ENCODE measurements around the gene PPP2CA. TPM values are rescaled to one million over a fixed set of nuclear protein-coding genes. Genes with fewer than 3 reads are reported as not detected.
"Not testable (repeated sequence)": the region's sequence is repeated elsewhere in the genome, so short reads cannot be mapped to it uniquely, and the experiment has no call there.

The PPP2CA gene
- total and polyA plus RNA-seq, 9 donors, result 28.0 to 142 (median 81.7) TPM

DNA sequence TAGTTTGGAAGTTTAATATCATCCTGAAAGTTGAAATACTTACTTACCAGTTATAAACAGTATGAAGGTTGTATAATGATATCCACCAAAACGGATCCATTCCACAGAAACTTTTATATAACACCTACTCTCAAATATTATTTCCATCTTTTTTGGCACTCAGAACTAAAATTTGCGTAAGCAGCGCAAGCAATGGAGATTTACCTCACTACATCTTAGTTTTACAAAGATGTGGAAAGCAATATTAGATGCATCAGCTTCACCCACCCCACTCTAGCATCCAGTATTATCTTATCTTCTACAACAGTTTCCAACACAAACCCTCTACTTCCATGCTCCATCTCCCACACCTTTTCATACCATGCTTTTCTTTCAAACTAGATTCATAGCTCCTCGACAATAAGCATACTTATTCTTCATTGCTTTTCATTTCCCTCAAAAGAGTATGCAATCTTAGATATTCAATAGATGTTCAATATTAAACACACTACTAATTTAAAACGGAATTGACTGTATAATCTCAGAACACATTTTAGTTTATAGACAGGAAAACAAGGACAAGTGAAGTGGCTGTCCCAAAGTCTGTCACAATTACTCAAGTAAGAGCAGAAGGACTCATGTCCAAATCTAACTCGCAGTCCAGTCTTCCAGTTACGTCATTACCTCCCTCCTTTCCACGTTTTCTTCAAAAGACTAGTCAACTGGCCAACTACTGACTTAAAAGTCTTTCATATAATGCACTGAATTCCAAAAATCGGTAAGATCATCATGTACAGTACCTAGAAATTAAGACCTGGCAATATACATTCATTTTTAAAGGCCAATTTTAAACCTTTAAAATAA is 2.2 kb downstream of the PPP2CA start:
- H3K27ac ChIP-seq, result no peak overlapping the region
- TF ChIP-seq, protein P1, sequence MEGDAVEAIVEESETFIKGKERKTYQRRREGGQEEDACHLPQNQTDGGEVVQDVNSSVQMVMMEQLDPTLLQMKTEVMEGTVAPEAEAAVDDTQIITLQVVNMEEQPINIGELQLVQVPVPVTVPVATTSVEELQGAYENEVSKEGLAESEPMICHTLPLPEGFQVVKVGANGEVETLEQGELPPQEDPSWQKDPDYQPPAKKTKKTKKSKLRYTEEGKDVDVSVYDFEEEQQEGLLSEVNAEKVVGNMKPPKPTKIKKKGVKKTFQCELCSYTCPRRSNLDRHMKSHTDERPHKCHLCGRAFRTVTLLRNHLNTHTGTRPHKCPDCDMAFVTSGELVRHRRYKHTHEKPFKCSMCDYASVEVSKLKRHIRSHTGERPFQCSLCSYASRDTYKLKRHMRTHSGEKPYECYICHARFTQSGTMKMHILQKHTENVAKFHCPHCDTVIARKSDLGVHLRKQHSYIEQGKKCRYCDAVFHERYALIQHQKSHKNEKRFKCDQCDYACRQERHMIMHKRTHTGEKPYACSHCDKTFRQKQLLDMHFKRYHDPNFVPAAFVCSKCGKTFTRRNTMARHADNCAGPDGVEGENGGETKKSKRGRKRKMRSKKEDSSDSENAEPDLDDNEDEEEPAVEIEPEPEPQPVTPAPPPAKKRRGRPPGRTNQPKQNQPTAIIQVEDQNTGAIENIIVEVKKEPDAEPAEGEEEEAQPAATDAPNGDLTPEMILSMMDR (IDR thresholded peaks at IDR 0.05), result no peak
- TF ChIP-seq POLR2A (IDR thresholded peaks at IDR 0.05) (no peak), EP300 (IDR thresholded peaks at IDR 0.05) (no peak)
- H3K4me3 ChIP-seq, result peak overlapping the region; percentile 64
- DNase-seq, result no peak
- H3K36me3 ChIP-seq, result no peaks in the 10 kb centered on the region
- no peaks in the 10 kb centered on the region for H3K9me3 ChIP-seq
- intact Hi-C loops (cut with DNase I), result loop anchor here in 1 of 4 donors (10.0 kb wide), 1 partner anchor 49 kb away; the partner anchor contains the start of gene SKP1
- H3K4me1 ChIP-seq (ENCODE audit: insufficient read depth), result peaks cover 23% of the 10 kb centered on the region
- no peaks in the 10 kb centered on the region for H3K27me3 ChIP-seq
- 29 to 35% (median 31%) methylated on average over 9 of the region's 9 CpGs for WGBS, 3 donors

DNA sequence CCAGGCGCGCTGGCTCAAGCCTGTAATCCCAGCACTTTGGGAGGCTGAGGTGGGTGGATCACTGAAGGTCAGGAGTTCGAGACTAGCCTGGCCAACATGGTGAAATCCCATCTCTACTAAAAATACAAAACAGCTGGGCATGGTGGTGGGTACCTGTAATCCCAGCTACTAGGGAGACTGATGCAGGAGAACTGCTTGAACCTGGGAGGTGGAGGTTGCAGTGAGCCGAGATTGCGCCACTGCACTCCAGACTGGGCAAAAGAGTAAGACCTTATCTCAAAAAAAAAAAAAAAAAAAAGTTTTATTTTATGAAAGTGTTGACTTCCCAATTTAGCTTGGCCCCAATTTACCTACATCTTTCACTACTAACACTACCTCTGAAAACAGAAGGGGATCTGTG is 4.2 kb downstream of the PPP2CA start:
- H3K4me1 ChIP-seq (ENCODE audit: insufficient read depth), result peaks cover 17% of the 10 kb centered on the region
- intact Hi-C loops (cut with DNase I), result loop anchor here in 1 of 4 donors (10.0 kb wide), 1 partner anchor 47 kb away; the partner anchor contains the start of gene SKP1
- not testable (repeated sequence) for DNase-seq, H3K36me3 ChIP-seq, H3K27ac ChIP-seq, H3K9me3 ChIP-seq, H3K4me3 ChIP-seq, H3K27me3 ChIP-seq
- 78 to 86% (median 80%) methylated on average over 5 of the region's 5 CpGs for WGBS, 3 donors

DNA sequence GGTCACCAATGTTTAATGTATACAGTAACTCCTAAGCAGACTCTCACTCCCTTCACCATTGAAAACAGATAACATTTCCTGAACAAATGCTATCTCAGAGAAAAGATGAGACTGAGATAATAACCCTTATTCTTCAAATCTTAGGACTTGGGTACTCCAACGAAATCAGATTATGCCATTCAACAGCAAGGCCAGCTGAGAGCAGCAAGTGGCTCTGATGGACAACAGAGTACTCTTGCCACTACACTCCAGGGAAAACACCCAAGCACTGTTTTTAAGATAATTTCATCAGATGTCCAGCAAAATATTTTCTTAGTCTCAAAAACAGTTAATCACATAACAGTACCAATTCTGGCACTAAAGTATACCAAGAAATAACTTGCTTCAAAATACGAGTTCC is 10.1 kb downstream of the PPP2CA start:
- peaks cover 11% of the 10 kb centered on the region for H3K4me1 ChIP-seq (ENCODE audit: insufficient read depth)

DNA sequence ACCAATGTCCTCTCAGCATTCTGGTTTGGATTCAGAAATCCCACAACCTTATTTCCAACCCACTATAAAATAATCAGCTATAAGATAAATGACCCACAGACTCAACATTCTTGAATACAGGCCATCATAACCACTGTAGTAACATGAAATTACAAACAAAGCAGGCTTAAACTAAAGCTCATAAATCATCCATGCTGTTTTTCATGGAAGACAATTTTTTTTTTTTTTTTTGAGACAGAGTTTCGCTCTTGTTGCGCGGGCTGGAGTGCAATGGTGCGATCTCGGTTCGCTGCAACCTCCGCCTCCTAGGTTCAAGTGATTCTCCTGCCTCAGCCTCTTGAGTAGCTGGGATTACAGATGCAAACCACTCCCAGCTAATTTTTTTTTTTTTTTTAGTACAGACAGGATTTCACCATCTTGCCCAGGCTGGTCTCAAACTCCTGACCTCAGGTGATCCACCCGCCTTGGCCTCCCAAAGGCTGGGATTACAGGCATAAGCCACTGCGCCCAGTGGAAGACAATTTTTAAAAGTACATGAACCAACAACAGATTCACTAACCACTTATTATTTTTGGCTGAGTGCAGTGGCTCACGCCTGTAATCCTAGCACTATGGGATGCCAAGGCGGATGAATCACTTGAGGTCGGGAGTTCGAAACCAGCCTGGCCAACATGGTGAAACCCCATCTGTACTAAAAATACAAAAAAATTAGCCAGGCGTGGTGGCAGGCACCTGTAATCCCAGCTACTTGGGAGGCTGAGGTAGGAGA is 14.4 kb downstream of the PPP2CA start:
- H3K27me3 ChIP-seq; intact Hi-C loops (cut with DNase I); H3K27ac ChIP-seq; H3K36me3 ChIP-seq; H3K4me3 ChIP-seq; DNase-seq; H3K9me3 ChIP-seq: not testable (repeated sequence)
- WGBS, 3 donors, result 83 to 89% (median 85%) methylated on average over 14 of the region's 14 CpGs
- peaks cover 14% of the 10 kb centered on the region for H3K4me1 ChIP-seq (ENCODE audit: insufficient read depth)

More for the DNA sequence above, 10.1 kb downstream of the PPP2CA start:
- H3K36me3 ChIP-seq, result no peaks in the 10 kb centered on the region
- no peaks in the 10 kb centered on the region for H3K9me3 ChIP-seq
- WGBS, 3 donors, result 66 to 72% (median 72%) methylated on average over 2 of the region's 2 CpGs
- no peaks in the 10 kb centered on the region for H3K27me3 ChIP-seq
- intact Hi-C loops (cut with DNase I), result no loop called here
- no peak for DNase-seq
- TF ChIP-seq POLR2A (IDR thresholded peaks at IDR 0.05) (no peak), EP300 (IDR thresholded peaks at IDR 0.05) (no peak)
- TF ChIP-seq, protein P1 (IDR thresholded peaks at IDR 0.05), result no peak
- H3K4me3 ChIP-seq, result no peak overlapping the region
- H3K27ac ChIP-seq, result no peak overlapping the region

DNA sequence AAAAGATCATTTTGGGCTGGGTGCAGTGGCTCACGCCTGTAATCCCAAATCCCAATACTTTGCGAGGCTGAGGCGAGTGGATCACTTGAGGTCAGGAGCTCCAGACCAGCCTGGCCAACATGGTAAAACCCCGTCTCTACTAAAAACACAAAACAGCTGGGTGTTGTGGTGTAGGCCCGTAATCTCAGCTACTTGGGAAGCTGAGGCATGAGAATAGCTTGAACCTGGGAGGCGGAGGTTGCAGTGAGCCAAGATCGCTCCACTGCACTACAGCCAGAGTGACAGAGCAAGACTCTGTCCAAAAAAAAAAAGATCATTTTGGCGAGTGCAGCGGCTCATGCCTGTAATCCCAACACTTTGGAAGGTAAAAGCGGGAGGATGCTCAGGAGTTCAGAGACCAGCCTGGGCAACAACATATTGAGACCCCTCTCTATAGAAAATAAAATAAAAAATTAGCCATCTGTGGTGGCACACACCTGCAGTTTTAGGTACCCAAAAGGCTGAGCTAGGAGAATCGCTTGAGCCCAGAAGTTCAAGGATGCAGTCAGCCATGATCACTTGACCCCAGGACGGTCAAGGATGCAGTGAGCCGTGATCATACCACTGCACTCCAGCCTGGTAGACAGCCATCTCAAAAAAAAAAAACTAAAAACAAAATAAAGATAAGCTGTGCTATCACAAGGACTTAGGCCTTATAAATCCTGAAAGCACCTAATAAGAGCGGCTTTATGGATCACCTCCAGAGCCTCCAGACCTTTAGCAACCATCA is 16.2 kb downstream of the PPP2CA start:
- H3K4me3 ChIP-seq, result no peak overlapping the region
- intact Hi-C loops (cut with DNase I), result no loop called here
- 33 to 62% (median 38%) methylated on average over 14 of the region's 14 CpGs for WGBS, 3 donors
- H3K36me3 ChIP-seq, result no peaks in the 10 kb centered on the region
- H3K27ac ChIP-seq, result no peak overlapping the region
- peaks cover 12% of the 10 kb centered on the region for H3K4me1 ChIP-seq (ENCODE audit: insufficient read depth)
- DNase-seq, result no peak
- H3K9me3 ChIP-seq, result no peaks in the 10 kb centered on the region
- no peak for TF ChIP-seq POLR2A (IDR thresholded peaks at IDR 0.05)
- no peak for TF ChIP-seq EP300 (IDR thresholded peaks at IDR 0.05)
- TF ChIP-seq, protein P1 (IDR thresholded peaks at IDR 0.05), result no peak
- no peaks in the 10 kb centered on the region for H3K27me3 ChIP-seq
